GM18909 (cell line): Measurements from ENCODE around the gene USH2A.

Experiments
- ATAC-seq: cut with Tn5 transposase; IDR thresholded peaks from one replicate; pipeline ENCODE4 v1.9.1; 2021; ENCODE audit warnings: mild to moderate bottlenecking; ENCODE audit not compliant: unreplicated experiment, poor library complexity

Gene USH2A

GRCh38 chr1:215765833-215766232, 657.4 kb downstream of the USH2A start:
- ATAC-seq: no peak

GRCh38 chr1:215761446-215761845, 661.8 kb downstream of the USH2A start:
- ATAC-seq: no peak

GRCh38 chr1:215754112-215754511, 669.1 kb downstream of the USH2A start:
- ATAC-seq: no peak

- ATAC-seq: no peak
These were observed 673.8 kb downstream of the USH2A start for GRCh38 chr1:215749414-215749813.

- ATAC-seq: no peak
These were observed 674.8 kb downstream of the USH2A start for GRCh38 chr1:215748431-215748830.

GRCh38 chr1:215744419-215744818, 678.8 kb downstream of the USH2A start:
- no peak for ATAC-seq

- ATAC-seq: no peak
These were observed 684.2 kb downstream of the USH2A start for GRCh38 chr1:215739025-215739424.

GRCh38 chr1:215731699-215732098, 691.5 kb downstream of the USH2A start:
- ATAC-seq: no peak

- no peak for ATAC-seq
These were observed 692.6 kb downstream of the USH2A start for GRCh38 chr1:215730600-215730999.

- no peak for ATAC-seq
These were observed 695.1 kb downstream of the USH2A start for GRCh38 chr1:215728169-215728568.

- ATAC-seq: no peak
These were observed 703.1 kb downstream of the USH2A start for GRCh38 chr1:215720126-215720525.

- ATAC-seq: no peak
These were observed 703.7 kb downstream of the USH2A start for GRCh38 chr1:215719552-215719951.

- no peak for ATAC-seq
These were observed 704.5 kb downstream of the USH2A start for GRCh38 chr1:215718575-215719287.

- ATAC-seq: no peak
These were observed 705.4 kb downstream of the USH2A start for GRCh38 chr1:215717677-215718426.

- ATAC-seq: no peak
These were observed 712.4 kb downstream of the USH2A start for GRCh38 chr1:215710899-215711225.

- ATAC-seq: peak; percentile 82
These were observed 713.0 kb downstream of the USH2A start for GRCh38 chr1:215710036-215710898.

GRCh38 chr1:215704089-215704860, 719.0 kb downstream of the USH2A start:
- no peak for ATAC-seq

GRCh38 chr1:215682232-215682631, 741.0 kb downstream of the USH2A start:
- ATAC-seq: no peak

GRCh38 chr1:215681041-215681440, 742.2 kb downstream of the USH2A start:
- no peak for ATAC-seq

GRCh38 chr1:215679231-215679630, 744.0 kb downstream of the USH2A start:
- no peak for ATAC-seq
